ENCODE results near the gene GNGT2.

The GNGT2 gene

GRCh38 chr17:49210158-49211029 lies at the start of gene GNGT2, which contains the start of gene ABI3:
Gene GNGT2, minus strand, starts transcription at chr17:49210574. Its CDS starts 3,152 bp downstream, at chr17:49207422.
Gene ABI3, plus strand, starts transcription at chr17:49210707. Its CDS starts 18 bp downstream, at chr17:49210725.
- peak; percentile 70 for DNase-seq

- no peak for DNase-seq
Observed at GRCh38 chr17:49259663-49260010, 49.3 kb upstream of the GNGT2 start.

GRCh38 chr17:49258394-49258793 lies 48.0 kb upstream of the GNGT2 start:
- DNase-seq: no peak

- DNase-seq: no peak
Observed at GRCh38 chr17:49255125-49255524, 44.8 kb upstream of the GNGT2 start.

GRCh38 chr17:49254066-49254465 lies 43.7 kb upstream of the GNGT2 start:
- DNase-seq: no peak

GRCh38 chr17:49252148-49252695 lies 41.8 kb upstream of the GNGT2 start:
- no peak for DNase-seq

GRCh38 chr17:49249890-49250522 lies 39.6 kb upstream of the GNGT2 start:
- DNase-seq: no peak

- no peak for DNase-seq
Observed at GRCh38 chr17:49249292-49249794, 39.0 kb upstream of the GNGT2 start.

GRCh38 chr17:49247944-49248343 lies 37.6 kb upstream of the GNGT2 start:
- no peak for DNase-seq

- no peak for DNase-seq
Observed at GRCh38 chr17:49244839-49245238, 34.5 kb upstream of the GNGT2 start.

- no peak for DNase-seq
Observed at GRCh38 chr17:49242813-49243212, 32.4 kb upstream of the GNGT2 start.

GRCh38 chr17:49241692-49242397 lies 31.5 kb upstream of the GNGT2 start:
- no peak for DNase-seq

GRCh38 chr17:49241040-49241439 lies 30.7 kb upstream of the GNGT2 start:
- no peak for DNase-seq

GRCh38 chr17:49240619-49241018 lies 30.2 kb upstream of the GNGT2 start:
- no peak for DNase-seq

GRCh38 chr17:49239963-49240362 lies 29.6 kb upstream of the GNGT2 start:
- DNase-seq: no peak

GRCh38 chr17:49235896-49236295 lies 25.5 kb upstream of the GNGT2 start:
- no peak for DNase-seq

- DNase-seq: no peak
Observed at GRCh38 chr17:49234509-49235080, 24.2 kb upstream of the GNGT2 start.

GRCh38 chr17:49231563-49231894 lies 21.2 kb upstream of the GNGT2 start:
- no peak for DNase-seq

GRCh38 chr17:49230636-49231562 lies 20.5 kb upstream of the GNGT2 start, which contains the start of gene PHOSPHO1:
Gene PHOSPHO1, minus strand, starts transcription at chr17:49230787. Its CDS starts 4,096 bp downstream, at chr17:49226691.
- peak; percentile 86 to 89 for DNase-seq

GRCh38 chr17:49229805-49230600 lies 19.6 kb upstream of the GNGT2 start:
- DNase-seq: no peak

All from stimulated activated CD4-positive, alpha-beta T cell treated with anti-CD3 and anti-CD28 coated beads, Interleukin-2, amount 100 ng/mL, for 24 hours (primary cell).